ENCODE data around the gene RNF224. TPM values are rescaled to one million over a fixed set of nuclear protein-coding genes. Genes with fewer than 3 reads are reported as not detected.

RNF224 gene
- total and polyA plus RNA-seq, 2 of the 13 experiments (the other 11 are each of a cell fraction or from before 2014, with no cell fraction given) = 0.09 TPM; not detected in 1

GRCh38 chr9:137228506-137228967 lies 1.2 kb downstream of the RNF224 start (continued):
- no peak for TF ChIP-seq NFAT5 (CRISPR knock-in tag; IDR thresholded peaks at IDR 0.05)
- TF ChIP-seq ZNF562 (CRISPR knock-in tag; IDR thresholded peaks at IDR 0.05; ENCODE audit: borderline replicate concordance) = no peak
- TF ChIP-seq CREB1 (IDR thresholded peaks at IDR 0.05) = no peak
- TF ChIP-seq CREB1 (CRISPR knock-in tag; IDR thresholded peaks at IDR 0.05) = no peak
- TF ChIP-seq KMT2B (CRISPR knock-in tag; IDR thresholded peaks at IDR 0.05) = no peak
- peak; percentile 57 for TF ChIP-seq ZNF776 (CRISPR knock-in tag; IDR thresholded peaks at IDR 0.05)
- 0 out of 2 replicates have a peak, but pooled peaks have one; percentile 38 for TF ChIP-seq IKZF5 (CRISPR knock-in tag; IDR thresholded peaks at IDR 0.05)
- TF ChIP-seq ERF (CRISPR knock-in tag; IDR thresholded peaks at IDR 0.05) = no peak
- TF ChIP-seq SMARCE1 (IDR thresholded peaks at IDR 0.05; ENCODE audit: borderline replicate concordance) = no peak
- TF ChIP-seq ZNF343 (CRISPR knock-in tag; IDR thresholded peaks at IDR 0.05) = no peak
- no peak; the same call in 1 of the 2 replicates for TF ChIP-seq TAF1 (CRISPR knock-in tag; IDR thresholded peaks at IDR 0.05)
- no peak for TF ChIP-seq ZNF331 (CRISPR knock-in tag; IDR thresholded peaks at IDR 0.05)
- TF ChIP-seq BCL6 (CRISPR knock-in tag; IDR thresholded peaks at IDR 0.05) = no peak
- TF ChIP-seq ZNF354B (CRISPR knock-in tag; IDR thresholded peaks at IDR 0.05) = 0 out of 2 replicates have a peak, but pooled peaks have one; percentile 29
- no peak for TF ChIP-seq ZHX1 (CRISPR knock-in tag; IDR thresholded peaks at IDR 0.05; ENCODE audit: low read depth)
- no peak for TF ChIP-seq ZNF75D (CRISPR knock-in tag; IDR thresholded peaks at IDR 0.05; ENCODE audit: borderline replicate concordance)
- TF ChIP-seq PITX1 (CRISPR knock-in tag; IDR thresholded peaks at IDR 0.05) = no peak
- no peak for TF ChIP-seq TAF15 (IDR thresholded peaks at IDR 0.05; ENCODE audit: low read depth, low read length, poor library complexity, severe bottlenecking)
- TF ChIP-seq ZNF761 (CRISPR knock-in tag; conservative IDR thresholded peaks at IDR 0.05) = no peak
- TF ChIP-seq SYNCRIP (IDR thresholded peaks at IDR 0.05; ENCODE audit: insufficient read depth, low read depth, low read length) = no peak
- no peak for TF ChIP-seq ZNF180 (CRISPR knock-in tag; IDR thresholded peaks at IDR 0.05; ENCODE audit: borderline replicate concordance, low read depth)
- peak; percentile 5 for TF ChIP-seq ASH2L (IDR thresholded peaks at IDR 0.05; ENCODE audit: insufficient read length, low read depth, low read length)
